ENCODE results near the gene MGAT4B.
"Not testable (repeated sequence)": the region's sequence is repeated elsewhere in the genome, so short reads cannot be mapped to it uniquely, and the experiment has no call there.

The MGAT4B gene

DNA sequence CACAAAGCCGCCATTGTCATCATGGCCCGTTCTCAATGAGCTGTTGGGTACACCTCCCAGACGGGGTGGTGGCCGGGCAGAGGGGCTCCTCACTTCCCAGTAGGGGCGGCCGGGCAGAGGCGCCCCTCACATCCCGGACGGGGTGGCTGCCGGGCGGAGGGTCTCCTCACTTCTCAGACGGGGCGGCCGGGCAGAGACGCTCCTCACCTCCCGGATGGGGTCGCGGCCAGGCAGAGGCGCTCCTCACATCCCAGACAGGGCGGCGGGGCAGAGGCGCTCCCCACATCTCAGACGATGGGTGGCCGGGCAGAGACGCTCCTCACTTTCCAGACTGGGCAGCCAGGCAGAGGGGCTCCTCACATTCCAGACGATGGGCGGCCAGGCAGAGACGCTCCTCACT lies 28.2 kb upstream of the MGAT4B start:
- WGBS (ENCODE audit: insufficient coverage, insufficient read length) = no CpG with 5 or more reads among the region's 28 CpGs

DNA sequence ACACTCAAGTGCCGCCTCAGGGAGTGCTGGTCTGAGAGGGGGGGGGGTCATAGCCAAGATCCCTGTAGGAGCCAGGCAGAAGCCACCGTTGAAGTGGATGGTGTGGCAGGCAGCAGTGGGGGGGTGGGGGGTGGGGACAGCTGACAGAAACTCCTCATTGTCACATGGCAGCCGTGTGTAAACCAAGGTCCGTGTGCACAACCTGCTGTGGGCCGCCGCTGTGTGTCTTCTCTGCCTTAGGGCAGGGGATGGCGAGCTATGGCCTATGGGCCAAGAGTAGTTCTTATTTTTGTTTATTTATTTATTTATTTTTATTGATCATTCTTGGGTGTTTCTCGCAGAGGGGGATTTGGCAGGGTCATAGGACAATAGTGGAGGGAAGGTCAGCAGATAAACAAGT lies 27.5 kb upstream of the MGAT4B start:
- Histone ChIP-seq H3K4me1 (ENCODE audit: control insufficient read depth, insufficient read depth, low read length) (no peaks in the 10 kb centered on the region), H3K9me3 (ENCODE audit: control insufficient read depth, insufficient read depth, low read length) (no peaks in the 10 kb centered on the region), H3K4me3 (ENCODE audit: low read length) (no peak overlapping the region), H3K27ac (ENCODE audit: low read length) (no peak overlapping the region), H3K36me3 (ENCODE audit: control insufficient read depth, insufficient read depth, low read length) (peaks cover 34% of the 10 kb centered on the region), H3K27me3 (ENCODE audit: control insufficient read depth, insufficient read depth, low read length) (no peaks in the 10 kb centered on the region)
- DNase-seq (ENCODE audit: low read depth, low spot score) = no peak
- WGBS (ENCODE audit: insufficient coverage, insufficient read length) = no CpG with 5 or more reads among the region's 8 CpGs

More for the DNA sequence above, 28.2 kb upstream of the MGAT4B start:
- not testable (repeated sequence) for H3K27me3 ChIP-seq (ENCODE audit: control insufficient read depth, insufficient read depth, low read length); H3K4me1 ChIP-seq (ENCODE audit: control insufficient read depth, insufficient read depth, low read length); H3K9me3 ChIP-seq (ENCODE audit: control insufficient read depth, insufficient read depth, low read length); H3K4me3 ChIP-seq (ENCODE audit: low read length); DNase-seq (ENCODE audit: low read depth, low spot score); H3K27ac ChIP-seq (ENCODE audit: low read length)
- H3K36me3 ChIP-seq (ENCODE audit: control insufficient read depth, insufficient read depth, low read length) = peaks cover 33% of the 10 kb centered on the region

DNA sequence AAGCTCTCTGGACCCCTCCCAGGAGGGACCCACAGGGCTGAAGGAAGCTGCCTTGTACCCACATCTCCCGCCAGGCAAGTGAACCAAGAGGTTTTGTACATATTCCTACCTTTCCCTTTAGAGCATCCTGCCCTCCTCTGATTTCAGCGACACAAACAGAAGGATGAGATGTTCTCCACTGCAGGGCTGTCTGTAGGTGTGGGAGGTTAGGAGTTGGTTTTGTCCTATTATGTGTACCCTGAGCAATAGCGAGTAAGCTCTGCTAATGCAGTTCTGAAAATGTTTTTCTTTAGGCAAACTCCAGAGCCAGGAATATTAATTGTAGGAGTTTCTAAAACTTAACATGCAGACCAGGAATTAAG lies 27.0 kb upstream of the MGAT4B start:
- Histone ChIP-seq H3K36me3 (ENCODE audit: control insufficient read depth, insufficient read depth, low read length) (peaks cover 36% of the 10 kb centered on the region), H3K27ac (ENCODE audit: low read length) (no peak overlapping the region)
- WGBS (ENCODE audit: insufficient coverage, insufficient read length) = no CpG with 5 or more reads among the region's 3 CpGs

DNA sequence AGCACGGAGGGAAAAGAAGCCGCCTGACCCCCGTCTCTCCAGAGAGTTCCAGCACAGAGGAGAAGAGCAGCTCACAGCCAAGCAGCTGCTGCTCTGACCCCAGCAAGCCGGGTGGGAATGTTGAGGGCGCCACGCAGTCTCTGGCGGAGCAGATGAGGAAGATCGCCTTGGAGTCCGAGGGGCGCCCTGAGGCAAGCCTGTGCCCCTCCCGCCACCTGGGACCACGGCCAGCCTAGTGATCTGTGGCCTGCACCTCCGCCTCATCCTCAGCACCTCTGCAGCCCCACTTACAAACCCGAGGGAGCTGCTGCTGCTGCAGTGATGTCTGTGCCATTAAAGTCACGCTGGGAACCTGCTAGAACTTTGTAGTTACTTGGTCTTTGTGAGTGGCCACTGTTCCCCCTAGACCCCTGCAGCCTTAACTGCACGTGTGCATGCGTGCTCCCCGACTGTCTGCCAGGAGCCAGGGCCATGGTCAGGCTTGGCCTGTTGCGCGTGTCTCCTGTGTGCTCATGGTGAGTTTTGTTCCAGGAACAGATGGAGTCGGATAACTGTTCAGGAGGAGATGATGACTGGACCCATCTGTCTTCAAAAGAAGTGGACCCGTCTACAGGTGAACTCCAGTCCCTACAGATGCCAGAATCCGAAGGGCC lies 26.5 kb upstream of the MGAT4B start:
- Histone ChIP-seq H3K36me3 (ENCODE audit: control insufficient read depth, insufficient read depth, low read length) (peaks cover 36% of the 10 kb centered on the region), H3K9me3 (ENCODE audit: control insufficient read depth, insufficient read depth, low read length) (no peaks in the 10 kb centered on the region), H3K4me3 (ENCODE audit: low read length) (no peak overlapping the region), H3K27ac (ENCODE audit: low read length) (no peak overlapping the region), H3K27me3 (ENCODE audit: control insufficient read depth, insufficient read depth, low read length) (no peaks in the 10 kb centered on the region), H3K4me1 (ENCODE audit: control insufficient read depth, insufficient read depth, low read length) (peaks cover 2% of the 10 kb centered on the region; the same call in 1 of the 2 replicates)
- DNase-seq (ENCODE audit: low read depth, low spot score) = no peak
- WGBS (ENCODE audit: insufficient coverage, insufficient read length) = no CpG with 5 or more reads among the region's 23 CpGs

More for the DNA sequence above, 27.0 kb upstream of the MGAT4B start:
- Histone ChIP-seq H3K27me3 (ENCODE audit: control insufficient read depth, insufficient read depth, low read length) (no peaks in the 10 kb centered on the region), H3K9me3 (ENCODE audit: control insufficient read depth, insufficient read depth, low read length) (no peaks in the 10 kb centered on the region), H3K4me1 (ENCODE audit: control insufficient read depth, insufficient read depth, low read length) (peaks cover 2% of the 10 kb centered on the region; the same call in 1 of the 2 replicates), H3K4me3 (ENCODE audit: low read length) (no peak overlapping the region)
- DNase-seq (ENCODE audit: low read depth, low spot score) = no peak

DNA sequence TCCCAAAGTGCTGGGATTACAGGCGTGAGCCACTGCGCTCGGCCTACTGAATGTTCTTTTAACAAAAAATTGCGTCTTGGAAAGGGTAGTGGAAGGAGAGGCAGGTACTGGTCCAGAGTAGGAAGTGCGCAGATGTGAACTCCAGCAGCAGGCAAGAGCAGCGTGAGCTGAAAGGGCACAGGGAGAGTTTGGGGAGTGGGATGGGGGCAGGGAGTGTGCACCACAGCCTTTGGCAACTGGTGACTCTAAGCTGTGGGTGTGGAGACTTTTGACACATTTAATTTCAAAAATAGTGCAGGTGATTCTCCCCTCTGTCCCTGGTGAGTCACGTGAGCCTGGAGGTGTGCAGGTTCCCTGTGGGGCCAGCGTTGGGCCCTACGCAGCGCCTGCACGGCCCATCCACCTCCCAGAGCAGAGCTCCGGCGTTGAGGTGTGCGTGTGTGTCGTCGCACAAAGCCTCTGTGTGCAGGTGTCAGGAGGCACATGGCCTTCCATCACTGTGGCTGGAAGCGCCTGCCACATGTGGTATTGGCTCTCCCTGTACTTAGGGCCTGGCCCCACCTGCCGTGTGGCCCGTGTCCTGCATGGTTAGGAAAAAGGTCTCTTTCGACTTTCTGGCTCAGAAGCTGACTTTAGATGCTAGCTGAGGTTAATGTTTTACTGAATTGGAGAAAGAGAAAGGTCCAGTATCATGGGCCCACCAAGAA lies 25.5 kb upstream of the MGAT4B start:
- Histone ChIP-seq H3K27me3 (ENCODE audit: control insufficient read depth, insufficient read depth, low read length) (no peaks in the 10 kb centered on the region), H3K9me3 (ENCODE audit: control insufficient read depth, insufficient read depth, low read length) (no peaks in the 10 kb centered on the region), H3K27ac (ENCODE audit: low read length) (no peak overlapping the region), H3K4me3 (ENCODE audit: low read length) (no peak overlapping the region), H3K4me1 (ENCODE audit: control insufficient read depth, insufficient read depth, low read length) (peaks cover 2% of the 10 kb centered on the region; the same call in 1 of the 2 replicates), H3K36me3 (ENCODE audit: control insufficient read depth, insufficient read depth, low read length) (peaks cover 36% of the 10 kb centered on the region)
- no CpG with 5 or more reads among the region's 20 CpGs for WGBS (ENCODE audit: insufficient coverage, insufficient read length)
- no peak for DNase-seq (ENCODE audit: low read depth, low spot score)

DNA sequence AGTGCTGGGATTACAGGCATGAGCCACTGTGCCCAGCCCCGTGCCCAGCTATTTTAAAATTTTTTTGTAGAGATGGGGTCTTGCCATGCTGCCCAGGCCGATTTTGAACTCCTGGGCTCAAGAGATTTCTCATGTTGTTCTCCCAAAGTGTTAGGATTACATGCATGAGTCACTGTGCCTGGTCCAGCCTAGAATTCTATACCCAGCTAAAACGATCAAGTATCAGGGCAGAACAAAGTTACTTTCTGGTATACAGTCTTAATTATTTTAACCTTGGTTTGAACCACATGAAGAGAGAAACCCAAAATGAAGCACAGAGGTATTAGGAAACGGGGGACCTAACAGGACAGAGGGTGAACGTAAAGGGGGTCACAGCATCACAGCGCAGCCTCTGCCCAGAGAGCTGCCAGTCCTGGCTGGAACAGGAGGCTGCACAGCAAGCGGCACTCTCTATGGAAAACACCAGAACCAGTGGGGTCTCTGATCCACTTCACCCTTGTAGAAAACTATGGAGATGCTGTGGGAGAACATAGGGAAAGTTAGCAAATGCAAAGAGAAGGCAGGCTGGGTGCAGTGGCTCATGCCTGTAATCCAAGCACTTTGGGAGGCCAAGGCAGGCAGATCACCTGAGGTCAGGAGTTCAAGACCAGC lies 24.3 kb upstream of the MGAT4B start:
- H3K27ac ChIP-seq (ENCODE audit: low read length) = no peak overlapping the region

DNA sequence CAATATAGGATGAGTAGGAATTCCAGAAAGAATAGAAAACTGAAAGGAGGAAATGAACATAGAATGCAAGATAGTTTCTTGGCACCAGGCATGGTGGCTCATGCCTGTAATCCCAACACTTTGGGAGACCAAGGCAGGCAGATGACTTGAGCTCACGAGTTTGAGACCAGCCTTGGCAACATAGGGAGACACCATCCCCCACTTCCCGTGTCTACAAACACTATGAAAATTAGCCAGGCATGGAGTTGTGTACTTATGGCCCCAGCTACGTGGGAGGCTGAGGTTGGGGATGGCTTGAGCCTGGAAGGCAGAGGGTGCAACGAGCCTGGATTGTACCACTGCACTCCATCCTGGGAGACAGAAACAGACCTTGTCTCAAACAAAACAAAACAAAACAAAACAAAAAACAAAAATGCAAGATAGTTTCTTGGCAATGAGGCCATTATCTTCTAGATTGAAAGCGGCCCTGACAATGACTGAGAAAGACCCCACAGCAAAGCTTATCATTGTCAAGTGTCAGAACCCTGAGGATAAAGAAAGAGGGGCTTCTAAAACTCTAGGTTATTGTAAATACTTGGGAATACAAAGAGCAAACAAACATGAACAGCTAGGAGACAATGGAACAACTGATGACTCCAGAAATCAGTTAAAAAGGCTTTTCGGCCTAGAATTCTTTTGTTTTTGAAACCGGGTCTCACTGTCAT lies 23.2 kb upstream of the MGAT4B start:
- H3K4me1 ChIP-seq (ENCODE audit: control insufficient read depth, insufficient read depth, low read length) = peaks cover 2% of the 10 kb centered on the region; the same call in 1 of the 2 replicates
- DNase-seq (ENCODE audit: low read depth, low spot score) = no peak
- no peaks in the 10 kb centered on the region for H3K9me3 ChIP-seq (ENCODE audit: control insufficient read depth, insufficient read depth, low read length)
- H3K27ac ChIP-seq (ENCODE audit: low read length) = no peak overlapping the region
- WGBS (ENCODE audit: insufficient coverage, insufficient read length) = no CpG with 5 or more reads among the region's 7 CpGs
- H3K4me3 ChIP-seq (ENCODE audit: low read length) = no peak overlapping the region
- peaks cover 38% of the 10 kb centered on the region for H3K36me3 ChIP-seq (ENCODE audit: control insufficient read depth, insufficient read depth, low read length)
- no peaks in the 10 kb centered on the region for H3K27me3 ChIP-seq (ENCODE audit: control insufficient read depth, insufficient read depth, low read length)

More for the DNA sequence above, 24.3 kb upstream of the MGAT4B start:
- peaks cover 28% of the 10 kb centered on the region for H3K36me3 ChIP-seq (ENCODE audit: control insufficient read depth, insufficient read depth, low read length)
- H3K27me3 ChIP-seq (ENCODE audit: control insufficient read depth, insufficient read depth, low read length) = no peaks in the 10 kb centered on the region
- peaks cover 2% of the 10 kb centered on the region; the same call in 1 of the 2 replicates for H3K4me1 ChIP-seq (ENCODE audit: control insufficient read depth, insufficient read depth, low read length)
- no peak overlapping the region for H3K4me3 ChIP-seq (ENCODE audit: low read length)
- no peaks in the 10 kb centered on the region for H3K9me3 ChIP-seq (ENCODE audit: control insufficient read depth, insufficient read depth, low read length)
- DNase-seq (ENCODE audit: low read depth, low spot score) = no peak
- WGBS (ENCODE audit: insufficient coverage, insufficient read length) = no CpG with 5 or more reads among the region's 7 CpGs

DNA sequence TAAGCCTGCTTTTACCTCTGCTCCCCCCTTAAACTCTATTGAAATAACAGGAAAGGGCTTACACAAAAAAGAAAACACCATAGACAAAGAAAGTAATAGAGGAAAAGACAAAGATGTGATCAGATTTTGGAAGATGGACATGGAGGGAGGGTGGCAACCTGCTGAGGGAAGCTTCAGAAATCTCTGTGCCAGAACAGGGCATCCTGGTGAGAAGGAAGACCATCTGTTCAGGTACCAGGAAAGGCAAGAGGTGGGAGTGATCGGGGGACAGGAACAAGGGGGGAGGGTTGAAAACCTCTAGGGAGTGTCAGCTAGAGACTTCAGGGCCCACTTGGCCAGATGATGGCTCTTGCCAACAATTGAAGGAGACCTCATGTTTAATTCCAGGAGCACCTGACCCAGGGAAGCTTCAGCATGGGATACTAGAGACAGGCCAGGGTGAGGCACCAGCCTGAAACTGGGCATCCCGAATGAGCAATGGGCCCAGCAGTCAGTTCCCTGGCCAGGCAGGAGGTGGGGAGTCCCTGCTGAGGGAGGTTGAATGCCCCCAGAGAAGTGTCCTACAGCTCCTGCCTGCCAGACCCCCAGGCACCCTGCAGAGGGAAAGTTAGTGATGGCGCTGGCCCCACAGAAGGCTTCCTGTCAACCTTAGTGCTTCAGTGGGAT lies 22.2 kb upstream of the MGAT4B start:
- H3K27me3 ChIP-seq (ENCODE audit: control insufficient read depth, insufficient read depth, low read length) = no peaks in the 10 kb centered on the region
- peaks cover 47% of the 10 kb centered on the region for H3K36me3 ChIP-seq (ENCODE audit: control insufficient read depth, insufficient read depth, low read length)
- DNase-seq (ENCODE audit: low read depth, low spot score) = no peak
- WGBS (ENCODE audit: insufficient coverage, insufficient read length) = no CpG with 5 or more reads among the region's 3 CpGs
- H3K4me3 ChIP-seq (ENCODE audit: low read length) = no peak overlapping the region
- H3K27ac ChIP-seq (ENCODE audit: low read length) = no peak overlapping the region
- H3K4me1 ChIP-seq (ENCODE audit: control insufficient read depth, insufficient read depth, low read length) = peaks cover 2% of the 10 kb centered on the region; the same call in 1 of the 2 replicates
- no peaks in the 10 kb centered on the region for H3K9me3 ChIP-seq (ENCODE audit: control insufficient read depth, insufficient read depth, low read length)

DNA sequence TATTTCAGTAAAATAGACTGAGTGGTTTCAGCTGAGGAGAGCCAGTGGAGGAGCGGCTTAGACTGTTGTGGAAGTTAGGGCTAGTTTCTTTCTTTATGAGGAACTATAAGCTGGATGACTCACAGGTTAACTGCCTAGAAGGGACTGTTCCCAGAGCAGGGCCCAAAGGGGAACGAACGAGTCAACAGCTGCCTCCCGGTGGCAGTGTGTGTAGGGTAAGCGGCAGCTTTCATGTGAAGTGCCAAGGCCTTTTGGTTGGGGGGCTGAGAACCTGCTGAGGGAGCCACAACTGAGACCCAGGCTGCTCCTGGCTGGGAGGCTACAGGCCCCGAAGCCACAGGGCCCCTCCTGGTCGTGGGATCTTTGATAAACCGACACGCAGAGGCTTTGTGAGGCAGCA lies 21.0 kb upstream of the MGAT4B start:
- no peak overlapping the region for H3K27ac ChIP-seq (ENCODE audit: low read length)
- no peaks in the 10 kb centered on the region for H3K9me3 ChIP-seq (ENCODE audit: control insufficient read depth, insufficient read depth, low read length)
- no peaks in the 10 kb centered on the region for H3K27me3 ChIP-seq (ENCODE audit: control insufficient read depth, insufficient read depth, low read length)
- H3K36me3 ChIP-seq (ENCODE audit: control insufficient read depth, insufficient read depth, low read length) = peaks cover 40% of the 10 kb centered on the region
- H3K4me3 ChIP-seq (ENCODE audit: low read length) = no peak overlapping the region
- no peak for DNase-seq (ENCODE audit: low read depth, low spot score)
- peaks cover 2% of the 10 kb centered on the region; the same call in 1 of the 2 replicates for H3K4me1 ChIP-seq (ENCODE audit: control insufficient read depth, insufficient read depth, low read length)
- WGBS (ENCODE audit: insufficient coverage, insufficient read length) = no CpG with 5 or more reads among the region's 9 CpGs
